GM21737 (cell line): ENCODE measurements around the gene PLAGL2.
"Not testable (repeated sequence)": the region's sequence is repeated elsewhere in the genome, so short reads cannot be mapped to it uniquely, and the experiment has no call there.

Experiments
- ATAC-seq: cut with Tn5 transposase; IDR thresholded peaks from one replicate; pipeline ENCODE4 v1.9.1; 2021; ENCODE audit warnings: mild to moderate bottlenecking, moderate library complexity; ENCODE audit not compliant: unreplicated experiment

PLAGL2 gene

GRCh38 chr20:32207626-32208498, at the start of gene PLAGL2, which contains the start of gene POFUT1:
PLAGL2 (minus strand) TSS chr20:32207743; CDS start chr20:32202178, 5,565 bp downstream.
POFUT1 (plus strand) TSS chr20:32207880; CDS start chr20:32207942, 62 bp downstream.
- peak; percentile 89 for ATAC-seq

GRCh38 chr20:32252189-32252588, 44.6 kb upstream of the PLAGL2 start:
- ATAC-seq: no peak

GRCh38 chr20:32251470-32251869, 43.9 kb upstream of the PLAGL2 start:
- no peak for ATAC-seq

- no peak for ATAC-seq
Observed at GRCh38 chr20:32249030-32249738, 41.6 kb upstream of the PLAGL2 start.

GRCh38 chr20:32248043-32248442, 40.5 kb upstream of the PLAGL2 start:
- no peak for ATAC-seq

- ATAC-seq: not testable (repeated sequence)
Observed at GRCh38 chr20:32246208-32246607, 38.7 kb upstream of the PLAGL2 start.

- ATAC-seq: no peak
Observed at GRCh38 chr20:32244959-32245358, 37.4 kb upstream of the PLAGL2 start.

GRCh38 chr20:32244150-32244823, 36.7 kb upstream of the PLAGL2 start:
- no peak for ATAC-seq

GRCh38 chr20:32241807-32242206, 34.3 kb upstream of the PLAGL2 start:
- no peak for ATAC-seq

- ATAC-seq: no peak
Observed at GRCh38 chr20:32240205-32240604, 32.7 kb upstream of the PLAGL2 start.

- no peak for ATAC-seq
Observed at GRCh38 chr20:32238483-32239425, 31.2 kb upstream of the PLAGL2 start.

- no peak for ATAC-seq
Observed at GRCh38 chr20:32237419-32237818, 29.9 kb upstream of the PLAGL2 start.

GRCh38 chr20:32236819-32237218, 29.3 kb upstream of the PLAGL2 start:
- no peak for ATAC-seq

GRCh38 chr20:32236048-32236533, 28.5 kb upstream of the PLAGL2 start:
- no peak for ATAC-seq

- no peak for ATAC-seq
Observed at GRCh38 chr20:32235331-32236047, 27.9 kb upstream of the PLAGL2 start.

GRCh38 chr20:32234135-32234808, 26.7 kb upstream of the PLAGL2 start:
- no peak for ATAC-seq

GRCh38 chr20:32233286-32233685, 25.7 kb upstream of the PLAGL2 start:
- ATAC-seq: no peak

- ATAC-seq: no peak
Observed at GRCh38 chr20:32232326-32232886, 24.9 kb upstream of the PLAGL2 start.

GRCh38 chr20:32231847-32232246, 24.3 kb upstream of the PLAGL2 start:
- ATAC-seq: no peak
